ENCODE measurements around the gene LCE4A. TPM values are rescaled to one million over a fixed set of nuclear protein-coding genes. Genes with fewer than 3 reads are reported as not detected.

LCE4A gene
- total RNA-seq, 1 donor from 2014 or later = not detected

DNA sequence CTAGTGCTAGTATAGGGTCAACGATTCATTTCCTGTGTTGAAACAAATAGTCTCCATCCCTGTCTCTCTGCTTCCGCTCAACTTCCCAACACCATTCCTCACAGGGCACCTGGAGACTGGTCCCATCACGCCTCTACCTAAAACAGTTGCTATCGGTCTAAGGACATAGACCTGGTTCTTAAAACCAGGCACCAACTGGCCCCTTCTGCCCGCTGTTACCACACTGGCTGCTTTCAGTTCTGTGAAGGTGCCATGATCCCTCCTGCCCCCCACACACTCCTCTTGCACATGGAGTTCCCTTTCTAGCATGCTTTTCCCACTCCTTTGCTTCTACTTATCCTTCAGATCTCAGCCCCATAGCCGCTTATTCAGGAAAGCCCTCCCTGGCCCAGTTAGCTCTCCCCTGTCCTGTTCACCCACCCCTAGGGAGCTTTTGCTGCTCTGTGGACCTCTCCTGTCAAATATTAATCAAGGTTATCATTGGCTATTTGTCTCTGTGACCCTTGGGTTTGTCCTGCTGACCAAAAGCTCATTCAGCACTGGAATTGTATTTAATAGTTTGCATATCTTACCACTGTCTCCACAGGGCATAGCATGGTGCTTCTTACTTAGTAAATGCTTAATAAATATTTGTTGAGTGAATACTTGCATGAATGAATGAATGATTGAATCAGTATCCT lies 37.9 kb downstream of the LCE4A start:
- no peak for DNase-seq

DNA sequence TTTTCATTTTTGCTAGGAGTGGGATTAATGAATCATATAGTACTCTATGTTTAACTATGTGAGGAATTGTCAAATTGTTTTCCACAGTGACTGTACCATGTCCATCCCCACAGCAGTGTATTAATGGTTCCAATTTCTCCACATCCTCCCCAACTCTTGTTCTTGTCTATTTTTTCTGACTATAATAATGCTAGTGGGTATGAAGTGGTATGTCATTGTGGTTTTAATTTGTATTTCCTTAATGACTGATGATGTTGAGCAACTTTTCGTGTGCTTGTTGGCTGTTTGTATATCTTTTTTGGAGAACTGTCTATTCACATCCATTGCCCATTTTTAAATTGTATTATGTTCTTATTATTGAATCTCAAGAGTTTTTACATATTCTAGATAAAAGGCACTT lies 39.9 kb downstream of the LCE4A start:
- no peak for DNase-seq

DNA sequence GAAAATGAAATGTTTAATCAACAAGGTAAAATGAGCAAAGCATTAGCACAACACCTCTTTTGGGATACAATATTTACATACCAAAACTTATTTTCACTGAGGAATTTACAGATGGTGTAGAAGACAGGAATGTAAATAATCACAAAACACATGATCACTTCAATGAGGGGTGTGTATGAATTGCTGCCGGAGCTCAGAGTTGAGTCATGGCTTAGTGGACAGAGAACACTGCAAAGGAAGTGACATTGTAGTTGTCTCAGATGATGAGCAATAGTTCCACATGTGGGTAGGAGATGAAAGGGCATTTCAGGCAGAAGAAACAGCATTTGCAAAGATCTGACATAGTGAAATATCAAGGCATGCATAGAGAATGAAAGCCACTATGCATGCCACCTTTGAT lies 44.3 kb downstream of the LCE4A start:
- DNase-seq = no peak

DNA sequence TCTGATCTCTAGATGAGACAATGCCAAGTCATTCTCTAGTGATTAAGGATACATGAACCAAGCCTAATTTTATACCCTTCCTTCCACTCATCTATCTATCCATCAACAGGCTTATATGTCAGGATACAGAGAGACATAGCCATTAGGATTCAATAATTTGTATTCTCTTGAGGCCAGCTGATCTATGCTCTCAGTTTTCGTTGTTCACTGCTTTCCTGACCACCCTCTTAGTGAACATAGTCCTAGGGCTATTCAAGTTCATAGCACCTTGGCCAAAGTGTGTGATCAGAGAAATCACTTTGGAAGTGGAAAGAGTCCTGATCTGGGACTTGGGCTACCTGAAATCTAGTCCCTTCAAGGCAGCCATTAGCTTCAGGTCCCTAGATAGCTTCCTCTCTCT lies 45.6 kb downstream of the LCE4A start:
- DNase-seq = no peak

DNA sequence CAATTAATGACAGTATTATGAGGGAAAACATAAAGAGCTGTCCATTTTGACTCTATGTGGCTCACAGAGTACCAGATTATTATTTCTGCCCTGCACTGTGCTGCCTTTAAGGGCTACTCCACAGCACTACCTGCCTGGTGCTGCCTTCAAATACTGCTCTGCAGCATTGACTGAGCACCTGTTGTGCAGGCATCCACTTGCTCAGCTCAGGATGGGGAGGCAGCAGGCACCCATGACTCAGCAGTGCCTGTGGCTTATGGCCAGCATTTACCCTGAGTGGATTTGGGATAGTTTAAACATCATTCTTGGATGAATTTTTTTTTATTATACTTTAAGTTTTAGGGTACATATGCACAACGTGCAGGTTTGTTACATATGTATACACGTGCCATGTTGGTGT lies 48.9 kb downstream of the LCE4A start:
- DNase-seq = no peak

DNA sequence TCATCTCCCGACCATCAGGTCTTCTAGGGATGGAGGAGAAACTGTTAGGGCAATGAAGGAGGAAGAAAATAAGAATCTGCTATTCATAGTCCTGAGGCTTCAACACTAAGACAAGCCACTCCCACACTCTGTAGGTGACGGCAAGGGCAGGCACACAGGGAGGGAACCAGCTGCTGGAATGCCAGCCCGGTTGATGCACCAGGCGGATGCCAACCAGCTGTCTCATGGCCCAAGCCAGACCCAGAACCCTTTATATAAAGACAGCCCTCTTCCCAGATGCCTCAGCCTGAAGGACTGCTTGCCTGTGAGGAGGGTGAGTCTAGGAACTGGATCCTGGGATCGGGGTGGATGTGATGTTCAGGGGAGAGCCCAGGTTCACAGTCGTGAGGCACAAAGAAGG lies 49.8 kb downstream of the LCE4A start, which contains the start of gene KPRP:
Gene KPRP, plus strand, starts transcription at position 279 of the 400 bp plus-strand sequence. CDS start 1,564 bp downstream, outside the sequence.
- no peak for DNase-seq

DNA sequence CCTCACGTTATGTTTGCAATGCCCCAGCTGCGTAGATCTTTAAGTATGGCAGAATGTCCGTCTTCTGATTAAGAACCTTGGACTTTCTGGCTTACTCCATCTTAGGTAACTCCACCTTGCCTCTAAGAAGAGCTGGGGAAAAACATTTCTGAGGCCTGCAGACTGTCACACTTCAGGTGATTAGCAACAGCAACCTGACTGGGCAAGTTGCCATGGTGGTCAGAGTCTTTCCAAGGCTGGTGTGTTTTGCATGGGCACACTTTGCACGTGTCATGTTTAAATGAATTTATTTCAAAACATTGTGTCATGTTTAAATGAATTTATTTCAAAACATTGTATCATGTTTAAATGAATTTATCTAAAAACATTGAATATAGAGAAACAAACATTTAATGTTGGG lies 50.7 kb downstream of the LCE4A start:
- DNase-seq = no peak

Other genes with a start within 250 kb of the LCE4A start
- not detected for gene LCE5A, start 197.4 kb upstream of the LCE4A start, total RNA-seq
- not detected for gene CRCT1, start 193.7 kb upstream of the LCE4A start, total RNA-seq
- gene LCE3E, start 141.4 kb upstream of the LCE4A start, total RNA-seq = not detected
- not detected for gene LCE3D, start 127.6 kb upstream of the LCE4A start, total RNA-seq
- not detected for gene LCE3C, start 107.9 kb upstream of the LCE4A start, total RNA-seq
- not detected for gene LCE3B, start 94.3 kb upstream of the LCE4A start, total RNA-seq
- gene LCE3A, start 85.1 kb upstream of the LCE4A start, total RNA-seq = not detected
- not detected for gene LCE2D, start 44.8 kb upstream of the LCE4A start, total RNA-seq
- gene LCE2C, start 32.9 kb upstream of the LCE4A start, total RNA-seq = not detected
- not detected for gene LCE2B, start 22.0 kb upstream of the LCE4A start, total RNA-seq
- gene LCE2A, start 9.8 kb upstream of the LCE4A start, total RNA-seq = not detected
- gene KPRP, start 49.9 kb downstream of the LCE4A start, total RNA-seq = not detected
- gene LCE1F, start 67.0 kb downstream of the LCE4A start, total RNA-seq = not detected
- not detected for gene LCE1E, start 78.1 kb downstream of the LCE4A start, total RNA-seq
- not detected for gene LCE1D, start 88.6 kb downstream of the LCE4A start, total RNA-seq
- gene LCE1C, start 98.5 kb downstream of the LCE4A start, total RNA-seq = not detected
- gene LCE1B, start 103.8 kb downstream of the LCE4A start, total RNA-seq = not detected
- gene LCE1A, start 119.3 kb downstream of the LCE4A start, total RNA-seq = not detected
- not detected for gene LCE6A, start 134.7 kb downstream of the LCE4A start, total RNA-seq
- gene LCE7A, start 151.8 kb downstream of the LCE4A start, total RNA-seq = not detected
- gene SMCP, start 170.2 kb downstream of the LCE4A start, total RNA-seq = not detected
- not detected for gene IVL, start 200.4 kb downstream of the LCE4A start, total RNA-seq
- not detected for gene SPRR5, start 239.0 kb downstream of the LCE4A start, total RNA-seq

Data from occipital lobe (tissue), 2 donors.